Epidermal melanocyte (primary cell): ENCODE data around the gene PRR20B.
"Not testable (repeated sequence)": the region's sequence is repeated elsewhere in the genome, so short reads cannot be mapped to it uniquely, and the experiment has no call there.

Experiments
- DNase-seq: peaks from one replicate; pipeline ENCODE4 v3.0.0; 2011; ENCODE audit warnings: low spot score; ENCODE audit not compliant: insufficient read length

The PRR20B gene

GRCh38 chr13:57147188-57147587 lies at the start of gene PRR20B:
Gene PRR20B (plus strand): TSS chr13:57147488. CDS start chr13:57147875, 387 bp downstream.
- not testable (repeated sequence) for DNase-seq

- no peak for DNase-seq
These were observed 32.3 kb upstream of the PRR20B start for GRCh38 chr13:57114945-57115344.

- DNase-seq: no peak
These were observed 23.6 kb upstream of the PRR20B start for GRCh38 chr13:57123681-57124080.

- no peak for DNase-seq
These were observed 18.4 kb upstream of the PRR20B start for GRCh38 chr13:57128909-57129308.

- DNase-seq: no peak
These were observed 11.2 kb upstream of the PRR20B start for GRCh38 chr13:57136093-57136492.

GRCh38 chr13:57137585-57137984 lies 9.7 kb upstream of the PRR20B start:
- DNase-seq: no peak

GRCh38 chr13:57138988-57139387 lies 8.3 kb upstream of the PRR20B start:
- DNase-seq: no peak

- DNase-seq: not testable (repeated sequence)
These were observed 7.5 kb upstream of the PRR20B start for GRCh38 chr13:57139781-57140180.

- DNase-seq: not testable (repeated sequence)
These were observed 6.9 kb upstream of the PRR20B start, which contains the start of gene PRR20A for GRCh38 chr13:57140235-57140968. Gene PRR20A (plus strand): TSS chr13:57140918. CDS start chr13:57141305, 387 bp downstream.

GRCh38 chr13:57148106-57148505 lies 818 bp downstream of the PRR20B start:
- DNase-seq: not testable (repeated sequence)

GRCh38 chr13:57153761-57154160 lies 6.5 kb downstream of the PRR20B start, which contains the start of gene PRR20C:
Gene PRR20C (plus strand): TSS chr13:57154061. CDS start chr13:57154448, 387 bp downstream.
- not testable (repeated sequence) for DNase-seq

GRCh38 chr13:57160332-57160731 lies 13.0 kb downstream of the PRR20B start, which contains the start of gene PRR20D:
Gene PRR20D (plus strand): TSS chr13:57160632. CDS start chr13:57161019, 387 bp downstream.
- DNase-seq: not testable (repeated sequence)

- DNase-seq: not testable (repeated sequence)
These were observed 19.6 kb downstream of the PRR20B start, which contains the start of gene PRR20E for GRCh38 chr13:57166897-57167296. Gene PRR20E (plus strand): TSS chr13:57167197. CDS start chr13:57167584, 387 bp downstream.

- DNase-seq: no peak
These were observed 44.4 kb downstream of the PRR20B start for GRCh38 chr13:57191667-57192066.
